ENCODE results near the gene GALNT1. TPM values are rescaled to one million over a fixed set of nuclear protein-coding genes. Genes with fewer than 3 reads are reported as not detected.

Gene GALNT1
- total RNA-seq, 1 experiment from 2014 or later: 105 TPM

DNA sequence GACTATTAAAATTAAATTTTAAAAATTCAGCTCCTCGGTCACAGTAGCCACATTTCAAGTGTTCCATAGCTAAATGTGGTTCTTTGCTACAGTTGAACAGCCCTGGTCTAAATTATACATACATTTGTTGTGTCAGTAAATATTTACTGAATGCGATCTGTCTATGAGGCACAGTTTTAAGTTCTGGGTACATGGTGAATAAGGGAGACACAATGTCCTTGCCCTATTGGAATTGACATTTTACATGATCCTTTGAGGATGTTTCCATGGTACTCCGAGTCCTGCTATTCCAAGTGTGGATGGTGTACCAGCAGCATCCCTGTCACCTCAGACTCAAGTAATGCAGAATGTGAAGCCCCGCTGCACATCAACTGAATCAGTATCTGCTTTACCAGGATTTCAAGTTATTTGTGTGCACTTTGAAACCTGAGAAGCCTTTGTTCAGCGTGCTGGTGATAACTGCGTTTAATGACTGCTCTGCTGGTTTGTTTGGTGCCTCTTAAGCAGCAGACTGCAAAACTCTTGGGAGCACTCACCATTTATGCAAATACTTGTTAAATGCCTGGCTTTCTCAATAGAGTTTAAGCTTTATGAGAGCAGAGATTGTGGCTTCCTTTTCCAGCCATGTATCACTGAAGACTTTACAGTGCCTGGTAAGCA is 1.5 kb downstream of the GALNT1 start:
- H3K9me3 Mint-ChIP-seq (ENCODE audit: low read depth, unreplicated experiment): peaks cover 6% of the 10 kb centered on the region
- peak overlapping the region; percentile 76 for H3K4me3 Mint-ChIP-seq (ENCODE audit: low read depth, unreplicated experiment)
- intact Hi-C loops (cut with micrococcal nuclease; ENCODE audit: unreplicated experiment): loop anchor here (5.0 kb wide), 2 partner anchors 71 to 101 kb away; no protein-coding TSS in a partner anchor
- H3K27ac Mint-ChIP-seq (ENCODE audit: unreplicated experiment): peak overlapping the region; percentile 85
- CTCF ChIA-PET: interaction anchor here (1.0 to 1.4 kb wide), 2 partner anchors 34 to 69 kb away, joined by 3 to 6 read pairs; no protein-coding TSS in a partner anchor
- no TSS peak for BruUV-seq (replicated peaks)
- peaks cover 37% of the 10 kb centered on the region for H3K4me1 Mint-ChIP-seq (ENCODE audit: low read depth, unreplicated experiment)
- DNase-seq: no peak
- H3K27me3 Mint-ChIP-seq (ENCODE audit: unreplicated experiment): no peaks in the 10 kb centered on the region
- peaks cover 26% of the 10 kb centered on the region for H3K36me3 Mint-ChIP-seq (ENCODE audit: insufficient read depth, unreplicated experiment)
- TF ChIP-seq, protein P1, sequence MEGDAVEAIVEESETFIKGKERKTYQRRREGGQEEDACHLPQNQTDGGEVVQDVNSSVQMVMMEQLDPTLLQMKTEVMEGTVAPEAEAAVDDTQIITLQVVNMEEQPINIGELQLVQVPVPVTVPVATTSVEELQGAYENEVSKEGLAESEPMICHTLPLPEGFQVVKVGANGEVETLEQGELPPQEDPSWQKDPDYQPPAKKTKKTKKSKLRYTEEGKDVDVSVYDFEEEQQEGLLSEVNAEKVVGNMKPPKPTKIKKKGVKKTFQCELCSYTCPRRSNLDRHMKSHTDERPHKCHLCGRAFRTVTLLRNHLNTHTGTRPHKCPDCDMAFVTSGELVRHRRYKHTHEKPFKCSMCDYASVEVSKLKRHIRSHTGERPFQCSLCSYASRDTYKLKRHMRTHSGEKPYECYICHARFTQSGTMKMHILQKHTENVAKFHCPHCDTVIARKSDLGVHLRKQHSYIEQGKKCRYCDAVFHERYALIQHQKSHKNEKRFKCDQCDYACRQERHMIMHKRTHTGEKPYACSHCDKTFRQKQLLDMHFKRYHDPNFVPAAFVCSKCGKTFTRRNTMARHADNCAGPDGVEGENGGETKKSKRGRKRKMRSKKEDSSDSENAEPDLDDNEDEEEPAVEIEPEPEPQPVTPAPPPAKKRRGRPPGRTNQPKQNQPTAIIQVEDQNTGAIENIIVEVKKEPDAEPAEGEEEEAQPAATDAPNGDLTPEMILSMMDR (IDR thresholded peaks at IDR 0.05; ENCODE audit: unreplicated experiment): no peak

DNA sequence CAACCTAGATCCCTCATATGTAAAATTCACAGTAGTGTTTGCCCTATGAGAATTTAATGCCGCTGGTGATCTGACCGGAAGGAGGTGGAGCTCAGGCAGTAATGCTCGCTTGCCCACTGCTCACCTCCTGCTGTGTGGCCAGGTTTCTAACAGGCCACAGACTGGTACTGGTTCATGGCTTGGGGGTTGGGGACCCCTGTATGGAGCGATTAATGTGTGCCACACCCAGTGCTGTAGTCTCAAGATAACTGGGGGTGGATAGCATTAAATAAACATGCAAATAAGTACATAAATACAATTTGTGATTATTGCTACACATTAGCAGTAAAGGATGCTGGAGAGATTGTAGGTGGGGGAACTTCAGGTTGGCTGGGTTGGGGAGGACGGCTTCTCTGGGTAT is 3.2 kb downstream of the GALNT1 start:
- intact Hi-C loops (cut with micrococcal nuclease; ENCODE audit: unreplicated experiment): loop anchor here (5.0 kb wide), 2 partner anchors 72 to 102 kb away; no protein-coding TSS in a partner anchor
- Mint-ChIP-seq H3K27ac (ENCODE audit: unreplicated experiment) (peak overlapping the region; percentile 37), H3K27me3 (ENCODE audit: unreplicated experiment) (no peaks in the 10 kb centered on the region), H3K4me1 (ENCODE audit: low read depth, unreplicated experiment) (peaks cover 32% of the 10 kb centered on the region), H3K36me3 (ENCODE audit: insufficient read depth, unreplicated experiment) (peaks cover 26% of the 10 kb centered on the region), H3K9me3 (ENCODE audit: low read depth, unreplicated experiment) (peaks cover 12% of the 10 kb centered on the region), H3K4me3 (ENCODE audit: low read depth, unreplicated experiment) (no peak overlapping the region)
- CTCF ChIA-PET: no interaction called here
- no peak for DNase-seq
- no TSS peak for BruUV-seq (replicated peaks)
- TF ChIP-seq, protein P1 (IDR thresholded peaks at IDR 0.05; ENCODE audit: unreplicated experiment): no peak

DNA sequence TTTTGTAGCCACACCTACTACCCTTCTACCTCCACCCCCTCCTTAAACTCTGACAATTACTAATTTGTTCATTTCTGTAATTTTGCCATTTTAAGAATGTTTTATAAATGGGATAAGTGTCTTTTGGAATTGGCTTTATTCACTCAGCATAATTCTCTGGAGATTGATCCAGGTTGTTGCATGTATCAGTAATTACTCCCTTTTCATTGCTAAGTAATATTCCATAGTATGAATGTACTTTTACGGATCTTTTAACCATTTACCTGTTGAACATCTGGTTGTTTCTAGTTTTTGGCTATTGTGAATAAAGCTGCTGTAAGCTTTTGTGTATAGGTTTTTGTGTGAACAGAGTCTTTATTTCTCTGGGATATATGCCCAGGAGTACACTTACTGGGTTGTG is 4.1 kb downstream of the GALNT1 start:
- peak overlapping the region; percentile 37 for H3K27ac Mint-ChIP-seq (ENCODE audit: unreplicated experiment)
- BruUV-seq (replicated peaks): no TSS peak
- no peak for DNase-seq
- TF ChIP-seq, protein P1 (IDR thresholded peaks at IDR 0.05; ENCODE audit: unreplicated experiment): no peak
- H3K36me3 Mint-ChIP-seq (ENCODE audit: insufficient read depth, unreplicated experiment): peaks cover 20% of the 10 kb centered on the region
- peaks cover 12% of the 10 kb centered on the region for H3K9me3 Mint-ChIP-seq (ENCODE audit: low read depth, unreplicated experiment)
- peaks cover 29% of the 10 kb centered on the region for H3K4me1 Mint-ChIP-seq (ENCODE audit: low read depth, unreplicated experiment)
- no peak overlapping the region for H3K4me3 Mint-ChIP-seq (ENCODE audit: low read depth, unreplicated experiment)
- intact Hi-C loops (cut with micrococcal nuclease; ENCODE audit: unreplicated experiment): no loop called here
- no peaks in the 10 kb centered on the region for H3K27me3 Mint-ChIP-seq (ENCODE audit: unreplicated experiment)
- CTCF ChIA-PET: no interaction called here

DNA sequence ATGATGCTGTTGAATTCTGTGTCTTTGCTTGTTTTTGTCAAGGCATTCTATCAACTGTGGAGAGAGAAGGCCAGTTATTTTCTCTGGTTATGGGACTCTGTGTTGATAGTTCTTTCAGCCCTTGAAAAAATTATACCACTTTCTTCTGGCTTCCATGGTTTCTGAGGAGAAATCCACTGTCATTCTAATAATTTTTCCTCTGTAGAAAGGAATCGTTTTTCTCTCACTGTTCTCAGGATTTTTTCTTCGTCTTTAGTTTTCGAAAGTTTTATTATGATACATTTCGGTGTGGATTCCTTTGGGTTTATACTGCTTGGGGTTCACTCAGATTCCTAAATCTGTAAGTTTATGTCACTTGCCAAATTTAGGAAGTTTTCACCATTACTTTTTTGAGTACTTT is 6.6 kb downstream of the GALNT1 start:
- H3K9me3 Mint-ChIP-seq (ENCODE audit: low read depth, unreplicated experiment): peaks cover 12% of the 10 kb centered on the region
- no peak overlapping the region for H3K4me3 Mint-ChIP-seq (ENCODE audit: low read depth, unreplicated experiment)
- CTCF ChIA-PET: no interaction called here
- BruUV-seq (replicated peaks): no TSS peak
- intact Hi-C loops (cut with micrococcal nuclease; ENCODE audit: unreplicated experiment): no loop called here
- TF ChIP-seq, protein P1 (IDR thresholded peaks at IDR 0.05; ENCODE audit: unreplicated experiment): no peak
- no peaks in the 10 kb centered on the region for H3K27me3 Mint-ChIP-seq (ENCODE audit: unreplicated experiment)
- peaks cover under 1% of the 10 kb centered on the region for H3K36me3 Mint-ChIP-seq (ENCODE audit: insufficient read depth, unreplicated experiment)
- DNase-seq: no peak
- H3K4me1 Mint-ChIP-seq (ENCODE audit: low read depth, unreplicated experiment): peaks cover 21% of the 10 kb centered on the region
- H3K27ac Mint-ChIP-seq (ENCODE audit: unreplicated experiment): no peak overlapping the region
